GM23248 (cell line): ENCODE results near the gene SHISA6. TPM values are rescaled to one million over a fixed set of nuclear protein-coding genes. Genes with fewer than 3 reads are reported as not detected.

Source experiments
- DNase-seq: peaks from one replicate; pipeline ENCODE4 v3.0.0-alpha.2; 2015
- H2AFZ ChIP-seq: fragments of 200-600 bp; sonication (generic); 2 replicates; pipeline ENCODE4 v1.6.1; 2016; ENCODE audit warnings: antibody characterized with exemption
- H3F3A ChIP-seq: fragments of 200-600 bp; sonication (generic); 2 replicates; pipeline ENCODE4 v1.6.1; 2016; ENCODE audit warnings: mild to moderate bottlenecking, antibody characterized with exemption, mixed run types; ENCODE audit not compliant: insufficient read depth
- H3K27ac ChIP-seq: fragments of 200-600 bp; sonication (generic); 2 replicates; pipeline ENCODE4 v1.5.1; 2016; ENCODE audit warnings: mild to moderate bottlenecking
- H3K27me3 ChIP-seq: fragments of 200-600 bp; sonication (generic); replicated peaks from 2 replicates; pipeline ENCODE4 v1.6.1; 2016; ENCODE audit warnings: mild to moderate bottlenecking; ENCODE audit not compliant: insufficient read depth
- H3K36me3 ChIP-seq: fragments of 200-600 bp; sonication (generic); 2 replicates; pipeline ENCODE4 v1.6.1; 2016; ENCODE audit warnings: low read depth, mild to moderate bottlenecking
- H3K4me1 ChIP-seq: fragments of 200-600 bp; sonication (generic); 2 replicates; pipeline ENCODE4 v1.6.1; 2016; ENCODE audit warnings: mild to moderate bottlenecking; ENCODE audit not compliant: insufficient read depth
- H3K4me2 ChIP-seq: fragments of 200-600 bp; sonication (generic); one replicate; pipeline ENCODE4 v1.6.1; 2016; ENCODE audit warnings: mild to moderate bottlenecking; ENCODE audit not compliant: unreplicated experiment
- H3K4me3 ChIP-seq: fragments of 200-600 bp; sonication (generic); 2 replicates; pipeline ENCODE4 v1.5.1; 2016; ENCODE audit warnings: mild to moderate bottlenecking
- H3K79me2 ChIP-seq: fragments of 200-600 bp; sonication (generic); 2 replicates; pipeline ENCODE4 v1.6.1; 2016; ENCODE audit warnings: mild to moderate bottlenecking; ENCODE audit not compliant: insufficient read depth
- H3K9ac ChIP-seq: fragments of 200-600 bp; sonication (generic); 2 replicates; pipeline ENCODE4 v1.6.1; 2016; ENCODE audit warnings: mild to moderate bottlenecking
- H3K9me2 ChIP-seq: fragments of 200-600 bp; sonication (generic); 2 replicates; pipeline ENCODE4 v1.6.1; 2016; ENCODE audit warnings: mixed run types, mild to moderate bottlenecking, moderate library complexity; ENCODE audit not compliant: insufficient read depth
- H3K9me3 ChIP-seq: fragments of 200-600 bp; sonication (generic); one replicate; pipeline ENCODE4 v1.6.1; 2017; ENCODE audit warnings: low read depth
- H4K20me1 ChIP-seq: fragments of 200-600 bp; sonication (generic); 2 replicates; pipeline ENCODE4 v1.6.0; 2016; ENCODE audit not compliant: insufficient read depth
- EZH2 ChIP-seq: fragments of 200-600 bp; sonication (generic); IDR thresholded peaks from 2 replicates; pipeline ENCODE4 v1.6.1; 2018; ENCODE audit warnings: antibody characterized with exemption, mild to moderate bottlenecking; ENCODE audit not compliant: insufficient read depth, poor library complexity, severe bottlenecking
- EZH2phosphoT487 ChIP-seq: fragments of 200-600 bp; sonication (generic); IDR thresholded peaks from 2 replicates; pipeline ENCODE4 v1.6.1; 2018; ENCODE audit warnings: antibody characterized with exemption, moderate library complexity, mild to moderate bottlenecking, low read depth; ENCODE audit not compliant: insufficient read depth
- WGBS, 2 experiments: methylation state at CpG; one replicate each; pipeline ENCODE4 v1.1.6; 2015 to 2017; ENCODE audit warnings: low lambda C conversion rate in 2 of 2, low coverage in 1 of 2; ENCODE audit errors: missing lambda C conversion rate in 2 of 2; 5-methylcytosine and 5-hydroxymethylcytosine counted together
- in situ Hi-C: fragments of 300-500 bp; cut with MboI; formaldehyde crosslinking; loops from 2 replicates; pipeline ENCODE4 v1.15.0; 2020
- polyA plus RNA-seq: library from polyadenylated mRNA; unstranded; fragments of >200 nt; fragmentation: Nextera tagmentation; extraction: Ambion mirVana; gene quantifications from 2 replicates; pipeline ENCODE4 v1.2.1, GENCODE V29; 2016
- total RNA-seq: library from RNA; depleted of rRNA; stranded (reverse); fragments of >200 nt; shearing (Covaris generic); gene quantifications from 2 replicates; pipeline ENCODE4 v1.2.3, GENCODE V29; 2014

SHISA6 gene
- total and polyA plus RNA-seq, 2 experiments from 2014 or later: not detected

- Histone ChIP-seq H2AFZ (no peak overlapping the region), H3K4me2 (no peak overlapping the region), H3K9me2 (no peaks in the 10 kb centered on the region), H3K4me3 (no peak overlapping the region), H3K27me3 (no peaks in the 10 kb centered on the region), H4K20me1 (no peaks in the 10 kb centered on the region), H3K4me1 (no peaks in the 10 kb centered on the region), H3F3A (no peaks in the 10 kb centered on the region), H3K27ac (no peak overlapping the region), H3K9me3 (no peaks in the 10 kb centered on the region), H3K9ac (no peak overlapping the region), H3K36me3 (no peaks in the 10 kb centered on the region), H3K79me2 (no peaks in the 10 kb centered on the region)
- no peak for TF ChIP-seq EZH2phosphoT487
- no peak for TF ChIP-seq EZH2
- in situ Hi-C loops: no loop called here
- WGBS, 2 experiments: 14 to 23% methylated on average over 2 of the region's 2 CpGs
- DNase-seq: no peak
These were observed 148.6 kb downstream of the SHISA6 start for GRCh38 chr17:11389583-11389982.

- no peaks in the 10 kb centered on the region for H4K20me1 ChIP-seq
- in situ Hi-C loops: no loop called here
- H3F3A ChIP-seq: no peaks in the 10 kb centered on the region
- H3K4me2 ChIP-seq: no peak overlapping the region
- no peak overlapping the region for H3K9ac ChIP-seq
- H2AFZ ChIP-seq: no peak overlapping the region
- TF ChIP-seq EZH2phosphoT487 (no peak), EZH2 (no peak)
- no peak overlapping the region for H3K4me3 ChIP-seq
- no peaks in the 10 kb centered on the region for H3K27me3 ChIP-seq
- no peaks in the 10 kb centered on the region for H3K9me2 ChIP-seq
- H3K36me3 ChIP-seq: no peaks in the 10 kb centered on the region
- no peak for DNase-seq
- no peaks in the 10 kb centered on the region for H3K4me1 ChIP-seq
- H3K79me2 ChIP-seq: no peaks in the 10 kb centered on the region
- H3K9me3 ChIP-seq: peaks cover 1% of the 10 kb centered on the region
- 22 to 29% methylated on average over 4 of the region's 4 CpGs for WGBS, 2 experiments
- H3K27ac ChIP-seq: no peak overlapping the region
These were observed 150.1 kb downstream of the SHISA6 start for GRCh38 chr17:11391134-11391533.

- no peaks in the 10 kb centered on the region for H3K9me3 ChIP-seq
- H3F3A ChIP-seq: no peaks in the 10 kb centered on the region
- H3K79me2 ChIP-seq: no peaks in the 10 kb centered on the region
- WGBS, 2 experiments: 28 to 31% methylated on average over 8 of the region's 8 CpGs
- H3K27me3 ChIP-seq: no peaks in the 10 kb centered on the region
- H3K4me1 ChIP-seq: no peaks in the 10 kb centered on the region
- H3K4me3 ChIP-seq: no peak overlapping the region
- TF ChIP-seq EZH2: no peak
- TF ChIP-seq EZH2phosphoT487: no peak
- no peaks in the 10 kb centered on the region for H3K9me2 ChIP-seq
- no peak overlapping the region for H2AFZ ChIP-seq
- no peak overlapping the region for H3K27ac ChIP-seq
- H3K9ac ChIP-seq: no peak overlapping the region
- in situ Hi-C loops: no loop called here
- no peaks in the 10 kb centered on the region for H3K36me3 ChIP-seq
- no peak for DNase-seq
- H4K20me1 ChIP-seq: no peaks in the 10 kb centered on the region
- no peak overlapping the region for H3K4me2 ChIP-seq
These were observed 163.6 kb downstream of the SHISA6 start for GRCh38 chr17:11404431-11405276.

GRCh38 chr17:11406716-11407115 is 165.7 kb downstream of the SHISA6 start:
- H3F3A ChIP-seq: no peaks in the 10 kb centered on the region
- in situ Hi-C loops: no loop called here
- H3K9me3 ChIP-seq: no peaks in the 10 kb centered on the region
- 0 to 1% methylated on average over 3 of the region's 3 CpGs for WGBS, 2 experiments
- H4K20me1 ChIP-seq: no peaks in the 10 kb centered on the region
- no peak for DNase-seq
- no peaks in the 10 kb centered on the region for H3K36me3 ChIP-seq
- no peak overlapping the region for H3K4me3 ChIP-seq
- TF ChIP-seq EZH2phosphoT487 (no peak), EZH2 (no peak)
- no peaks in the 10 kb centered on the region for H3K4me1 ChIP-seq
- H3K4me2 ChIP-seq: no peak overlapping the region
- no peaks in the 10 kb centered on the region for H3K9me2 ChIP-seq
- H3K27ac ChIP-seq: no peak overlapping the region
- no peak overlapping the region for H2AFZ ChIP-seq
- H3K9ac ChIP-seq: no peak overlapping the region
- no peaks in the 10 kb centered on the region for H3K27me3 ChIP-seq
- H3K79me2 ChIP-seq: no peaks in the 10 kb centered on the region
